Iris pigment epithelial cell (primary cell): ENCODE measurements around the gene CNST.
"Not testable (repeated sequence)": the region's sequence is repeated elsewhere in the genome, so short reads cannot be mapped to it uniquely, and the experiment has no call there.

Experiments used
- DNase-seq: peaks from one replicate; pipeline ENCODE4 v3.0.0-alpha.2; 2011; ENCODE audit warnings: low read depth

Gene CNST

DNA sequence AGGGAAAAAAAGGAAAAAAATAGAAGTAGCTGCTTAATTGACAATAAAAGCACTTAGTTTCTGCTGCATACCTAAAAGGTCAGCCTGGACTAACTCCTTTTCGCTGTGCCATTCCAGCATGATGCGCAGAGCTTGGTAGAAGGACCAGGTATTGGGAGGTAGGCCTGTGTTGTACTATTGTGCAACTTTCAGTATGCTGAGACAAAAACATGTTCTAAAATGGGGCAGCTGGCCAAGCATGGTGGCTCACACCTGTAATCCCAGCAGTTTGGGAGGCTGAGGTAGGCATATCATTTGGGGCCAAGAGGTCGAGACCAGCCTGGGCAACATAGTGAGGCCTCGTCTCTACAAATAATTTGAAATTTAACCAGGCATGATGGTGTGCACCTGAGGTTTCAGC is 142.9 kb downstream of the CNST start:
- no peak for DNase-seq

DNA sequence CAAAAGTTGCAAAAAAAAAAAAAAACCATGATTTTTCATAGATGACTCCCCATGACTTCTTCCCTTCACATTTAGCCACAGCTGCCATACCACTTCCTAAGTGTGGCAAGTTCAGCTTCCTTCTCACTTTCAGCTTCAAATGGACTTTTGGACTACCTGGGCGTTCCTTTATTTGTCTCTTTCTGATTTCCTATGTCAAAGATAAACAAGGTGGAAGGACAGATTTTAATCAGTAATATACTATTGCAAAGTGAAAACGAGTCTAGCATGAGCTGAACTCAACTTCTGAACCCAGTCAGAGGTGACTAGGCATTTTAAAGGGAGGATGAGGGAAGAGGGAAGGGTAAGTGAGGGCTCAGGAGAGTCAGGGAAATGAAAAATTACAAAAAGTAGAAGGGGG is 143.6 kb downstream of the CNST start:
- DNase-seq: no peak

DNA sequence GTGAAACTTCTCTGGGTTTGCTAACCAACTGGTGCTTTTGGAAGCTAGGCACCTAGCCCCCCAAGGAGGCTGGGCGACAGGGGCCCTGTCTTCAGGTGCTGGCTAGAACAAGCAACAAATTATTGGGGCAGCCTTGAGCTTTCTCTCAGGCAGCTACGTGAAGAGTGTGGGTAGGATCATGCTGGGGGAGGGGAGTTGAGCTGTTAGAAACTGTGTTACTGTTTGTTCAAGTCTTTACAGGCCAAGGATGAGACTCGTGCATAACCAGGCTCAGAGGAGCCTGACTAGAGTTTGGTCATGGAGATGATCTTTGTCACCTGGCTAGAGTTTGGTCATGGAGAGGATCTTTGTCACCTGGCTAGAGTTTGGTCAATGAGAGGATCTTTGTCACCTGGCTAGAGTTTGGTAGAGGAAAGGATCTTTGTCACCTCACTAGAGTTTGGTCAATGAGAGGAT is 145.3 kb downstream of the CNST start:
- no peak for DNase-seq

DNA sequence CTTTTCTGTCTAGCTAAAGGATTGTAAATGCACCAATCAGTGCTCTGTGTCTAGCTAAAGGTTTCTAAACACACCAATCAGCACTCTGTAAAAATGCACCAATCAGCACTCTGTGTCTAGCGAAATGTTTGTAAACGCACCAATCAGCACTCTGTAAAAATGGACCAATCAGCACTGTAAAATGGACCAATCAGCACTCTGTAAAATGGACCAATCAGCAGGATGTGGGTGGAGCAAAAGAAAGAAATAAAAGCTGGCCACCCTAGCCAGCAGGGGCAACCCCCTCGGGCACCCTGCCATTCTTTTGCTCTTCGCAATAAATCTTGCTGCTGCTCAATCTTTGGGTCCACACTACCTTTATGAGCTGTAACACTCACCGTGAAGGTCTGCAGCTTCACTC is 146.2 kb downstream of the CNST start:
- not testable (repeated sequence) for DNase-seq
